Measurements from ENCODE around the gene METTL25.
"Not testable (repeated sequence)": the region's sequence is repeated elsewhere in the genome, so short reads cannot be mapped to it uniquely, and the experiment has no call there.

Gene METTL25, protein sequence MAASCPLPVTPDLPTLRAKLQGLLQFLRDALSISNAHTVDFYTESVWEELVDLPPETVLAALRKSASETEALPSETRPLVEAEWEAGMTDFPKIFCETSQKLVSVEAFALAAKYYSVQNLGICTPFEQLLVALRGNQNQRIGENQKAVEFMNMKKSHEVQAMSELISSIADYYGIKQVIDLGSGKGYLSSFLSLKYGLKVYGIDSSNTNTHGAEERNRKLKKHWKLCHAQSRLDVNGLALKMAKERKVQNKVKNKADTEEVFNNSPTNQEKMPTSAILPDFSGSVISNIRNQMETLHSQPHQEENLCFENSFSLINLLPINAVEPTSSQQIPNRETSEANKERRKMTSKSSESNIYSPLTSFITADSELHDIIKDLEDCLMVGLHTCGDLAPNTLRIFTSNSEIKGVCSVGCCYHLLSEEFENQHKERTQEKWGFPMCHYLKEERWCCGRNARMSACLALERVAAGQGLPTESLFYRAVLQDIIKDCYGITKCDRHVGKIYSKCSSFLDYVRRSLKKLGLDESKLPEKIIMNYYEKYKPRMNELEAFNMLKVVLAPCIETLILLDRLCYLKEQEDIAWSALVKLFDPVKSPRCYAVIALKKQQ

DNA sequence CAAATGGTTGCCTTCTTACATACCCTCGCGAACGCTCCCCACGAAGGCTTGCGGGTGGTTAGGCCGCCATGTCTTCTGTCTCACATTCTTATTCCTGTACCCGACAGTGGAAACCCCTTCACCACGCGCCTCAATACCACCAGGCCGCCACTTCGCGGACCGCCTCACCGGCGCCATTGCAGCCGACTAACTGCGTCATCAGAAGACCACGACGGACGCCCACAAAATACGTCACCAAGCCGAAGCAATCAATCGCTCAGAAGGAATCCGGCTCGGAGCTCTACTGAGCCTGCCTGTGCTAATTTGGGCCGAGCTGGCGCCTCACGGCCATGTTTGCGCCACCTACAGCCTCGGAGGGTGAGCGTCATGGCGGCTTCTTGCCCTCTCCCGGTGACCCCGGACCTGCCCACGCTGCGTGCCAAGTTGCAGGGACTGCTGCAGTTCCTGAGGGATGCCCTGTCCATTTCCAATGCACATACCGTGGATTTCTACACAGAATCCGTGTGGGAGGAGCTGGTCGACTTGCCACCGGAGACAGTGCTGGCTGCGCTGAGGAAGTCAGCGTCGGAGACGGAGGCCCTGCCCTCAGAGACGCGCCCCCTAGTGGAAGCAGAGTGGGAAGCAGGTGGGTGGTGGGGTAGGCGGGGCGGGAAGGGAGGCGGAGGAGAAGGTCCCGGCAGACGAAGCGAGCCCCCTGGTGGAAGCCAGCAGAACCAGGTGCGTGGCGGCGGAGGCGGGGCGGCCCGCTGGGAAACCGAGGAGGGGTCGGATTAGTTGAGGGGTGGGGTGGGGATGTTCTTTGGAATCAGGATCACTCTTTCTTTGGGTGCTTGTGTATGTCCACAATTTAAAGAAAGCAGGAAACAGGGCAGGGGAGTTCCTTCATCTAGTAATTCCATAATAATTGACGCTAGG lies at the start of gene METTL25, which contains the start of gene CCDC59:
TSS of gene METTL25 (plus strand) at position 330 of the 915 bp plus-strand sequence. CDS start at position 367, 37 bp downstream.
TSS of gene CCDC59 (minus strand) at position 188 of the 915 bp plus-strand sequence. CDS start at position 177, 11 bp downstream.
- DNase-seq = peak; percentile 89 to 100 (median 97)

- no peak for DNase-seq
Measured at GRCh38 chr12:82314406-82314892, 43.9 kb upstream of the METTL25 start.

DNA sequence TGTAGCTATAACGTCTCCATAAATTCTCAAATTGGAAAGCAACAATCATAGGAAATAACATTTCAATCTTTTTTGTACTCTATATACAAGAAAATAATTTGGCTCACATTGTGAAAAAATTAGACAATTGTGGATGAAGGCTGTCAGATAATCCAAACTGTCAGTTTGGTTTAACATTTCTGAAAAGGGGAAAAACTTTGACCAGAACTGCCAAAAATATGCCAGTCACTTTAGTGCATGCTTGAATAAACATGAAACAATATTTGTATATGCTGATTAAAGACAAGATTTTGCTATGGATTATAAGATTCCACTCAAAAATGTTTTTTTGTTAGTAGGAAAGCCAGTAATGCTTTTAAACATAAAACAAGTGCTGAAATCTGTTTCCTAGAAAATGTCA lies 39.1 kb upstream of the METTL25 start:
- no peak for DNase-seq

DNA sequence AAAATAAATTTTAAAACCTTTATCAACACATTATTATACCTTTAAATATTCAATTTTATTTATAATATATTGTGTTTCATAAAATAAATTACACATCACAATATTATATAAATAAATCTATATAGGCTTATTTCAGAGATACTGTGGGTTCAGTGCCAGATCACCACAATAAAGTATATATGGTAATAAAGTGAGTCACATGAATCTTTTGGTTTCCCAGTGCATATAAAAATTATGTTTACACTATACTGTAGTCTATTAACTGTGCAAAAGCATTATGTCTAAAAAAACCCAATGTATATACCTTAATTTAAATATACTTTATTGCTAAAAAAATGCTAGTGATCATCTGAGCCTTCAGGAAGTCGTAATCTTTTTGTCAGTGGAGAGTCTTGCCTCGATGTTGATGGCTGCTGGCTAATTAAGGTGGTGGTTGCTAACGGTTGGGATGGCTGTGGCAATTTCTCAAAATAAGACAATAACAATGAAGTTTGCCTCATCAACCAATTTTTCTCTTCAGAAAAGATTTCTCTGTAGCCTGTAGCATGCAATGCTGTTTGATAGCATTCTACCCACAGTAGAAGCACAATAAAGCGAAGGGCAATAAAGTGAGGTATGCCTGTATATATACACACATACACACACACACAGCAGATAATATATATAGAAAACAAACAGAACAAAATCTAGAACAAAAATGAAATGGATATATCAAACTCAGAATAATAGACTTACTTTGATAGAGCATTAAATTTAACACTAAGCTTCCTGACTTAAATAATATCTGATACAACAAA lies 32.6 kb upstream of the METTL25 start:
- no peak for DNase-seq

DNA sequence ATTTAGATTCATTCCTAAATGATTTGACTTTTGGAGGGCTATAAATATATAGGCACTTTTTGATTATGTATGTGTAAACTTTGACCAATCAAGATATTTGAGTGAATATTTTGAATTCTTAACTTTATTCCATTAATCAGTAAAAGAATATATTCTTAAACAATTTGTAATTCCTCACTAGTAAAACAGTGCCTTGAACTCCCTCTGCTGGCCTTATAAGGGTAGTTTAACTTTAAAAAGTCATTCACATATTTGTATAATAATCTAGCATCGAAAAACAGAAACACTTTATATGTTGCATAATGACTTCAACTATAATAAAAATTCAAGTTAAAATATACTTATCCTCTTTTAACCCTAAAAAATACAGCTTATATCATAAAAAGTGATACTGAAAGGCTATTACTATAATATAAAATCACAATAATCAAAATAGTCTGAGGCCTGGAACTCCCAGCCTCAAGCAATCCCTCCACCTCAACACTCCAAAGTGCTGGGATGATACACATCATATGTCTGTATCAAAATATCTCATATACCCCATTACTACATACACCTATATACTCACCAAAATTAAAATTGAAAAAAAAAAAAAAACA lies 31.3 kb upstream of the METTL25 start:
- peak in 1 of 51 donors; percentile 2 for DNase-seq

- DNase-seq = no peak
Measured at GRCh38 chr12:82327861-82328260, 30.5 kb upstream of the METTL25 start.

- DNase-seq = no peak
Measured at GRCh38 chr12:82329508-82329907, 28.8 kb upstream of the METTL25 start.

DNA sequence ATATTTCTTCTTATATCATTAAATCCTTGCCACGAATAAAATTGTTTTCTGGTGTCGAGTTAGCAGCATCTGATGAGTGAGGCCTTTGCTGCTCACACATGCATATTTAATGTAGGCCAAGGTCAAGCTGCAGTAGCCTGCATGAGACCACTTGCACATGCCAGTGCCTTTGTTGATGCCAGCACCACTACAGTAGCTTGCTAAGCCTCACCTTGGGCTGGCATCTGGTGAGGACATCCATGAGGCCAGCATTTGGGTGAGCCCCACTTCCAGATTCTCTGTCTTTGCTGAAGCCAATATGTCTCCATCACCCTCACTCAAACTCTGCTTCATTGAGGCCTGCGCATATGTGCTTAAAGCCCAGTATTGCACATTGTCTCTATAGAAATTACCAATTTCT lies 8.2 kb upstream of the METTL25 start:
- no peak for DNase-seq

- DNase-seq = no peak
Measured at GRCh38 chr12:82351390-82351789, 6.9 kb upstream of the METTL25 start.

DNA sequence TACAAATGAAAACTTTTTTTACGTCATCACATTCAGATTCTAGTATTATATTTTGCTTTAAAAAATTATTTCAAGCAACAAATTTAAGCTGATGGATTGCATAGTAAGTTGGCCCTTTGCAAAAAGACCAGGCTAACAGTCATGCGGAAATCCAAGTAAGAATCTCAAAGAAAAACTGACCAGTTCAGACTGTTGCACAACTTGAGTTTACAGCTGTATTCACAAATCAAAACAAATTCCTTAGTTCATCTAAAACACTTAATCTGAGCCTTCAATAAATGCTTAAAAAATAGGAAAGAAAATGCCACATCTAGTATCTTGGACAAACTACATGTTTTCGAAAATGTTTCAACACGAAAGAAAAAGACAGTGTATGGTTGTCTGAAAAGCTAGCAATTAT lies 989 bp upstream of the METTL25 start:
- no peak for DNase-seq

DNA sequence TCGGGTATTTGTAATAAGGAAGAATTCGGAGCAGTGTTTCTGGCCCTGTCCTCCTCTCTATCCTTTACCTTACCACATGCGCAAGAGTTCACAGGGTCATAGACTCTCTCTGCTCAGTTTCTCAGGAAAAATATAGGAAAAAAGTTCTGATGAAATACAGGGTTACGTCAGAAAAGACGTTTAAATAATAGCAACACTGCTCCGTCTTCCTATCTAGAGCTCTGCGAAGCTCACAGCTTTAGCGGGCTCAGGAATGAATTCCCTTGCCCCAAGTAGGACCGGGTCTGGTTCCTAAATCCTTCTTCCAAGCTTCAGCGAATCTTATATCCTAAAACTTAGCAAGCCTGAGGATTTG lies 507 bp upstream of the METTL25 start:
- no peak for DNase-seq

DNA sequence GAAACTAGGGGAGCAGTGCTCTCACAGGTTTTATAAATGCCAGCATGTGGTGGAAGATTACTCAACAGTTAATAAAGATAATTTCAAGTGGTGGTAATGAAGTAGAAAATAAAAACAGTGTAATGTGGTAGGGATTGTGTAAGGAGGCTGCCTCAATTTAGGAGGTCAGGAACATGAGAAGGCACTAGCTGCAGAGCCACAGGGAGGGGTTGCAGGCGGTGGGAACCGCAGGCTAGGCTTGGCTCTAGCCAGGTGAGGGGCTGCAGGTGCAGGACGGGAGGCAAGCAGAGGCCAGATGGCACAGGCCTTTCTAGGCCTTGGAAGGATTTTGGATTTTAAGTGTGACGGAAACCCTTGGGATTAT lies 768 bp downstream of the METTL25 start:
- peak in 10 of 51 donors; percentile 2 to 37 (median 10) for DNase-seq

DNA sequence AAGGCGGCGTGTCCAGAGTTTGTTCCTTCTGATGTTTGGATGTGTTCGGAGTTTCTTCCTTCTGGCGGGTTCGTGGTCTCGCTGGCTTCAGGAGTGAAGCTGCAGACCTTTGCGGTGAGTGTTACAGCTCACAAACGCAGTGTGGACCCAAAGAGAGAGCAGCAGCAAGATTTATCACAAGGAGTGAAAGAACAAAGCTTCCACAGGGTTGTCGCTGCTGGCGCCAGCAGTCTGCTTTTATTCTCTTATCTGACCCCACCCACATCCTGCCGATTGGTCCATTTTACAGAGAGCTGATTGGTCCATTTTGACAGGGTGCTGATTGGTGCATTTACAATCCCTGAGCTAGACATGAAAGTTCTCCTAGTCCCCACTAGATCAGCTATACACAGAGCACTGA lies 2.5 kb downstream of the METTL25 start:
- not testable (repeated sequence) for DNase-seq

DNA sequence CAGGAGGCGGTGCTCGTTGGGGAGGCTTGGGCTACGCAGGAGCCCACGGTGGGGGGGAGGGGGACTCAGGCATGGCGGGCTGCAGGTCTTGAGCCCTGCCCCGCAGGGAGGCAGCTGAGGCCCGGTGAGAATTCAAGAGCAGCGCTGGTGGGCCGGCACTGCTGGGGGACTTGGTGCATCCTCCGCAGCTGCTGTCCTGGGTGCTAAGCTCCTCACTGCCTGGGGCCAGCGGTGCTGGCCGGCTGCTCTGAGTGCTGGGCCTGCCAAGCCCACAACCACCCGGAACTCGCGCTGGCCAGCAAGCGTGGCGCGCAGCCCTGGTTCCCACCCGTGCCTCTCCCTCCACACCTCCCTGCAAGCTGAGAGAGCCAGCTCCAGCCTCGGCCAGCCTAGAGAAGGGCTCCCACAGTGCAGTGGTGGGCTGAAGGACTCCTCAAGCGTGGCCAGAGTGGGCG lies 3.2 kb downstream of the METTL25 start:
- DNase-seq = no peak

- DNase-seq = no peak
Measured at GRCh38 chr12:82363990-82364389, 5.7 kb downstream of the METTL25 start.

- DNase-seq = no peak
Measured at GRCh38 chr12:82366197-82366596, 7.9 kb downstream of the METTL25 start.

DNA sequence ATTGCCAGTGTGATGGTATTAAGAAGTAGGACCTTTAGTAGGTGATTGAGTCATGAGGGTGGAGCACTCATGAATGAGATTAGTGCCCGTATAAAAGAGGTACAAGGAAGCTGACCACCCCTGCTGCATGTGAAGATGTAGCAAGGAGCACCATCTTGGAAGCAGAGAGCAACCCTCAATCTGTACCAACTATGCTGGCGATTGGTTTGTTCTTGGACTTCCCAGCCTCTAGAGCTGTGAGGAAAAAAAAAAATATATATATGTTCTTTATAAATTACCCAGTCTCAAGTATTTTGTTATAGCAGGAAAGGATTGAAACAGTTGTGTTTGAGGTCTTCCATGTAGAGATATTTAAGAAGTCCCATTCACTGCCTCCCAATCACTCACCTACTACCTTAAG lies 16.9 kb downstream of the METTL25 start:
- no peak for DNase-seq

GRCh38 chr12:82378997-82379396 lies 20.7 kb downstream of the METTL25 start:
- DNase-seq = no peak

GRCh38 chr12:82383930-82384552 lies 25.7 kb downstream of the METTL25 start:
- DNase-seq = peak in 1 of 51 donors; percentile 40

- no peak for DNase-seq
Measured at GRCh38 chr12:82398879-82399278, 40.5 kb downstream of the METTL25 start.
